ENCODE results near the gene SLC50A1. TPM values are rescaled to one million over a fixed set of nuclear protein-coding genes. Genes with fewer than 3 reads are reported as not detected.

SLC50A1 gene
- total RNA-seq, 1 donor from 2014 or later: 43.9 TPM

GRCh38 chr1:155107309-155108264, 28.1 kb upstream of the SLC50A1 start:
- no peaks in the 10 kb centered on the region for H3K36me3 Mint-ChIP-seq (ENCODE audit: low read depth, unreplicated experiment)
- H3K27ac Mint-ChIP-seq (ENCODE audit: unreplicated experiment): no peak overlapping the region
- TF ChIP-seq CTCF (IDR thresholded peaks at IDR 0.05; ENCODE audit: unreplicated experiment): no peak
- DNase-seq (ENCODE audit: low spot score): no peak
- no peak overlapping the region for H3K4me3 Mint-ChIP-seq (ENCODE audit: unreplicated experiment)
- H3K4me1 Mint-ChIP-seq (ENCODE audit: unreplicated experiment): peaks cover 23% of the 10 kb centered on the region
- H3K27me3 Mint-ChIP-seq (ENCODE audit: unreplicated experiment): peaks cover 8% of the 10 kb centered on the region
- no peaks in the 10 kb centered on the region for H3K9me3 Mint-ChIP-seq (ENCODE audit: unreplicated experiment)

GRCh38 chr1:155108296-155108695, 27.4 kb upstream of the SLC50A1 start:
- peaks cover 23% of the 10 kb centered on the region for H3K4me1 Mint-ChIP-seq (ENCODE audit: unreplicated experiment)
- no peak overlapping the region for H3K4me3 Mint-ChIP-seq (ENCODE audit: unreplicated experiment)
- no peak overlapping the region for H3K27ac Mint-ChIP-seq (ENCODE audit: unreplicated experiment)
- H3K9me3 Mint-ChIP-seq (ENCODE audit: unreplicated experiment): no peaks in the 10 kb centered on the region
- peaks cover 8% of the 10 kb centered on the region for H3K27me3 Mint-ChIP-seq (ENCODE audit: unreplicated experiment)
- TF ChIP-seq CTCF (IDR thresholded peaks at IDR 0.05; ENCODE audit: unreplicated experiment): no peak
- no peak for DNase-seq (ENCODE audit: low spot score)
- H3K36me3 Mint-ChIP-seq (ENCODE audit: low read depth, unreplicated experiment): no peaks in the 10 kb centered on the region

GRCh38 chr1:155110381-155110780, 25.3 kb upstream of the SLC50A1 start:
- peaks cover 16% of the 10 kb centered on the region for H3K4me1 Mint-ChIP-seq (ENCODE audit: unreplicated experiment)
- H3K9me3 Mint-ChIP-seq (ENCODE audit: unreplicated experiment): no peaks in the 10 kb centered on the region
- peaks cover 7% of the 10 kb centered on the region for H3K27me3 Mint-ChIP-seq (ENCODE audit: unreplicated experiment)
- no peak overlapping the region for H3K4me3 Mint-ChIP-seq (ENCODE audit: unreplicated experiment)
- H3K36me3 Mint-ChIP-seq (ENCODE audit: low read depth, unreplicated experiment): no peaks in the 10 kb centered on the region
- no peak overlapping the region for H3K27ac Mint-ChIP-seq (ENCODE audit: unreplicated experiment)
- TF ChIP-seq CTCF (IDR thresholded peaks at IDR 0.05; ENCODE audit: unreplicated experiment): no peak
- DNase-seq (ENCODE audit: low spot score): no peak

- Mint-ChIP-seq H3K36me3 (ENCODE audit: low read depth, unreplicated experiment) (no peaks in the 10 kb centered on the region), H3K27me3 (ENCODE audit: unreplicated experiment) (peaks cover 4% of the 10 kb centered on the region), H3K27ac (ENCODE audit: unreplicated experiment) (no peak overlapping the region), H3K4me1 (ENCODE audit: unreplicated experiment) (peaks cover 12% of the 10 kb centered on the region), H3K9me3 (ENCODE audit: unreplicated experiment) (no peaks in the 10 kb centered on the region), H3K4me3 (ENCODE audit: unreplicated experiment) (no peak overlapping the region)
- DNase-seq (ENCODE audit: low spot score): no peak
- no peak for TF ChIP-seq CTCF (IDR thresholded peaks at IDR 0.05; ENCODE audit: unreplicated experiment)
Observed at GRCh38 chr1:155110826-155111225, 24.8 kb upstream of the SLC50A1 start.

GRCh38 chr1:155113450-155113980, 22.1 kb upstream of the SLC50A1 start:
- Mint-ChIP-seq H3K4me3 (ENCODE audit: unreplicated experiment) (no peak overlapping the region), H3K27me3 (ENCODE audit: unreplicated experiment) (peaks cover 4% of the 10 kb centered on the region), H3K36me3 (ENCODE audit: low read depth, unreplicated experiment) (no peaks in the 10 kb centered on the region), H3K9me3 (ENCODE audit: unreplicated experiment) (no peaks in the 10 kb centered on the region), H3K4me1 (ENCODE audit: unreplicated experiment) (peaks cover 9% of the 10 kb centered on the region), H3K27ac (ENCODE audit: unreplicated experiment) (no peak overlapping the region)
- TF ChIP-seq CTCF (IDR thresholded peaks at IDR 0.05; ENCODE audit: unreplicated experiment): no peak
- DNase-seq (ENCODE audit: low spot score): no peak

All from endothelial cell (in vitro differentiated cells).